Measurements from ENCODE around the gene OR2F1.

- TF ChIP-seq CTCF (conservative IDR thresholded peaks at IDR 0.05 in 1 of 2, IDR thresholded peaks at IDR 0.05 in 1 of 2; ENCODE audit: low read depth in 1 of 2, low read length in 2 of 2) (no peak), EZH2 (IDR thresholded peaks at IDR 0.05; ENCODE audit: low read length, missing control alignments) (no peak)
Observed at GRCh38 chr7:143954544-143954943, at the start of gene OR2F1.

Data from fibroblast of lung (primary cell).